Measurements from ENCODE around the gene FAM111A. TPM values are rescaled to one million over a fixed set of nuclear protein-coding genes. Genes with fewer than 3 reads are reported as not detected.

FAM111A gene
- total and polyA plus RNA-seq, 10 of the 15 experiments (the other 5 are each of a cell fraction or from before 2014, with no cell fraction given) = 26.6 to 95.0 (median 67.5) TPM

DNA sequence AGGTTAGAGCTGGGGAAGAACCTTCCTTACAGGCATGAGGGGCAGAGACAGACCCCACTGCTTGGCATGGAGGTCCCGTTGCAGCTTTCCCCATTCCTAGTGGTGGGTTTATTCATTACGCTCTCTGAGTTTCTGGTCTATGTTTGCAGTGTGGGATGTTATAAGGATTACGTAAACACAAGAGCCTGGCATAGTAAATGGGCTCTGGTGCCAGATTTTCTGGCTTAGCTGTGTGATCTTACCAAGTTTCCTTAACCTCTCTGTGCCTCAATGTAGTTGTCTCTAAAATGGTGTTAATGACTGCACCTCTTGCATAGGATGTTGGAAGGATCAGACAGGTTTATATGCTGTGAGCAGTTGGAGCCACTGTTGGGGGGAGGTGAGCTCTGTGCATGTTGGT is 44.4 kb downstream of the FAM111A start:
- peaks cover 18 to 35% of the 10 kb centered on the region in 2 experiments; a peak in 3 of 4 replicates for H3K36me3 ChIP-seq (ENCODE audit: control insufficient read depth in 2 of 2, insufficient read depth in 2 of 2, low read length in 1 of 2)
- in situ Hi-C loops (cut with MboI) = loop anchor here (25.0 kb wide), 1 partner anchor 1575 kb away; the partner anchor contains the start of gene MS4A15
- no peak for TF ChIP-seq HDGF (IDR thresholded peaks at IDR 0.05)
- TF ChIP-seq BHLHE40 (IDR thresholded peaks at IDR 0.05; ENCODE audit: borderline replicate concordance in 1 of 2, low read depth in 2 of 2, low read length in 1 of 2) = no peak
- TF ChIP-seq, protein P1, sequence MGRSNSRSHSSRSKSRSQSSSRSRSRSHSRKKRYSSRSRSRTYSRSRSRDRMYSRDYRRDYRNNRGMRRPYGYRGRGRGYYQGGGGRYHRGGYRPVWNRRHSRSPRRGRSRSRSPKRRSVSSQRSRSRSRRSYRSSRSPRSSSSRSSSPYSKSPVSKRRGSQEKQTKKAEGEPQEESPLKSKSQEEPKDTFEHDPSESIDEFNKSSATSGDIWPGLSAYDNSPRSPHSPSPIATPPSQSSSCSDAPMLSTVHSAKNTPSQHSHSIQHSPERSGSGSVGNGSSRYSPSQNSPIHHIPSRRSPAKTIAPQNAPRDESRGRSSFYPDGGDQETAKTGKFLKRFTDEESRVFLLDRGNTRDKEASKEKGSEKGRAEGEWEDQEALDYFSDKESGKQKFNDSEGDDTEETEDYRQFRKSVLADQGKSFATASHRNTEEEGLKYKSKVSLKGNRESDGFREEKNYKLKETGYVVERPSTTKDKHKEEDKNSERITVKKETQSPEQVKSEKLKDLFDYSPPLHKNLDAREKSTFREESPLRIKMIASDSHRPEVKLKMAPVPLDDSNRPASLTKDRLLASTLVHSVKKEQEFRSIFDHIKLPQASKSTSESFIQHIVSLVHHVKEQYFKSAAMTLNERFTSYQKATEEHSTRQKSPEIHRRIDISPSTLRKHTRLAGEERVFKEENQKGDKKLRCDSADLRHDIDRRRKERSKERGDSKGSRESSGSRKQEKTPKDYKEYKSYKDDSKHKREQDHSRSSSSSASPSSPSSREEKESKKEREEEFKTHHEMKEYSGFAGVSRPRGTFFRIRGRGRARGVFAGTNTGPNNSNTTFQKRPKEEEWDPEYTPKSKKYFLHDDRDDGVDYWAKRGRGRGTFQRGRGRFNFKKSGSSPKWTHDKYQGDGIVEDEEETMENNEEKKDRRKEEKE (IDR thresholded peaks at IDR 0.05) = no peak
- no peak for TF ChIP-seq MLLT1 (IDR thresholded peaks at IDR 0.05)
- TF ChIP-seq MYB (IDR thresholded peaks at IDR 0.05; ENCODE audit: borderline replicate concordance, low read depth, low read length) = no peak
- TF ChIP-seq, protein P2, sequence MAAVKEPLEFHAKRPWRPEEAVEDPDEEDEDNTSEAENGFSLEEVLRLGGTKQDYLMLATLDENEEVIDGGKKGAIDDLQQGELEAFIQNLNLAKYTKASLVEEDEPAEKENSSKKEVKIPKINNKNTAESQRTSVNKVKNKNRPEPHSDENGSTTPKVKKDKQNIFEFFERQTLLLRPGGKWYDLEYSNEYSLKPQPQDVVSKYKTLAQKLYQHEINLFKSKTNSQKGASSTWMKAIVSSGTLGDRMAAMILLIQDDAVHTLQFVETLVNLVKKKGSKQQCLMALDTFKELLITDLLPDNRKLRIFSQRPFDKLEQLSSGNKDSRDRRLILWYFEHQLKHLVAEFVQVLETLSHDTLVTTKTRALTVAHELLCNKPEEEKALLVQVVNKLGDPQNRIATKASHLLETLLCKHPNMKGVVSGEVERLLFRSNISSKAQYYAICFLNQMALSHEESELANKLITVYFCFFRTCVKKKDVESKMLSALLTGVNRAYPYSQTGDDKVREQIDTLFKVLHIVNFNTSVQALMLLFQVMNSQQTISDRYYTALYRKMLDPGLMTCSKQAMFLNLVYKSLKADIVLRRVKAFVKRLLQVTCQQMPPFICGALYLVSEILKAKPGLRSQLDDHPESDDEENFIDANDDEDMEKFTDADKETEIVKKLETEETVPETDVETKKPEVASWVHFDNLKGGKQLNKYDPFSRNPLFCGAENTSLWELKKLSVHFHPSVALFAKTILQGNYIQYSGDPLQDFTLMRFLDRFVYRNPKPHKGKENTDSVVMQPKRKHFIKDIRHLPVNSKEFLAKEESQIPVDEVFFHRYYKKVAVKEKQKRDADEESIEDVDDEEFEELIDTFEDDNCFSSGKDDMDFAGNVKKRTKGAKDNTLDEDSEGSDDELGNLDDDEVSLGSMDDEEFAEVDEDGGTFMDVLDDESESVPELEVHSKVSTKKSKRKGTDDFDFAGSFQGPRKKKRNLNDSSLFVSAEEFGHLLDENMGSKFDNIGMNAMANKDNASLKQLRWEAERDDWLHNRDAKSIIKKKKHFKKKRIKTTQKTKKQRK (IDR thresholded peaks at IDR 0.05; ENCODE audit: low read depth, low read length) = no peak
- no peak for TF ChIP-seq SMC3 (IDR thresholded peaks at IDR 0.05; ENCODE audit: borderline replicate concordance, low read length)
- no peak for TF ChIP-seq ZNF207 (IDR thresholded peaks at IDR 0.05; ENCODE audit: borderline replicate concordance)
- no peak for TF ChIP-seq ZNF274 (IDR thresholded peaks at IDR 0.05; ENCODE audit: insufficient read depth, insufficient read length)
- TF ChIP-seq, protein P3, sequence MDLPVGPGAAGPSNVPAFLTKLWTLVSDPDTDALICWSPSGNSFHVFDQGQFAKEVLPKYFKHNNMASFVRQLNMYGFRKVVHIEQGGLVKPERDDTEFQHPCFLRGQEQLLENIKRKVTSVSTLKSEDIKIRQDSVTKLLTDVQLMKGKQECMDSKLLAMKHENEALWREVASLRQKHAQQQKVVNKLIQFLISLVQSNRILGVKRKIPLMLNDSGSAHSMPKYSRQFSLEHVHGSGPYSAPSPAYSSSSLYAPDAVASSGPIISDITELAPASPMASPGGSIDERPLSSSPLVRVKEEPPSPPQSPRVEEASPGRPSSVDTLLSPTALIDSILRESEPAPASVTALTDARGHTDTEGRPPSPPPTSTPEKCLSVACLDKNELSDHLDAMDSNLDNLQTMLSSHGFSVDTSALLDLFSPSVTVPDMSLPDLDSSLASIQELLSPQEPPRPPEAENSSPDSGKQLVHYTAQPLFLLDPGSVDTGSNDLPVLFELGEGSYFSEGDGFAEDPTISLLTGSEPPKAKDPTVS (IDR thresholded peaks at IDR 0.05; ENCODE audit: low read depth, low read length) = no peak
- TF ChIP-seq JUND (IDR thresholded peaks at IDR 0.05; ENCODE audit: low read depth, low read length) = no peak
- no peak for TF ChIP-seq PAX5 (IDR thresholded peaks at IDR 0.05; ENCODE audit: borderline replicate concordance, low read depth, low read length)
- TF ChIP-seq HDAC6 (IDR thresholded peaks at IDR 0.05; ENCODE audit: unreplicated experiment) = no peak
- no peak for TF ChIP-seq ATF7 (IDR thresholded peaks at IDR 0.05; ENCODE audit: low read depth)

More for the DNA sequence above, 44.4 kb downstream of the FAM111A start:
- no peak overlapping the region for H2AFZ ChIP-seq (ENCODE audit: control insufficient read depth, low read depth, low read length)
- ChIA-PET RAD21 (ENCODE audit: unreplicated experiment) (interaction anchor here (0.9 to 3.7 kb wide), 8 partner anchors 13 to 80 kb away, joined by 3 to 78 read pairs (median 5); partner anchors contain the start of genes DTX4 and MPEG1), SMC1A (ENCODE audit: uncharacterized antibody, unreplicated experiment) (interaction anchor here (0.7 to 6.6 kb wide), 7 partner anchors 13 to 31 kb away, joined by 3 to 123 read pairs (median 7); partner anchors contain the start of genes DTX4 and MPEG1), CTCF (interaction anchor here (0.7 to 33.5 kb wide), 12 partner anchors 7 to 129 kb away, joined by 3 to 1180 read pairs (median 9); partner anchors contain the start of genes DTX4 and MPEG1), POLR2A (interaction anchor here (1.1 to 3.9 kb wide), 4 partner anchors 12 to 19 kb away, joined by 3 to 32 read pairs (median 10); partner anchors contain the start of gene DTX4)
- no peak overlapping the region; the same call in 1 of the 2 replicates for H3K9ac ChIP-seq (ENCODE audit: control insufficient read depth, insufficient read depth, low read length)
- BruUV-seq (replicated peaks) = no TSS peak
- no peak overlapping the region for H3K4me3 ChIP-seq
- no peak overlapping the region for H3K4me2 ChIP-seq (ENCODE audit: control insufficient read depth, insufficient read depth)
- peaks cover 14% of the 10 kb centered on the region for H3K79me2 ChIP-seq (ENCODE audit: control insufficient read depth, insufficient read depth, low read length)
- H3K27me3 ChIP-seq (replicated peaks in 1 of 2; ENCODE audit: control insufficient read depth in 2 of 2, insufficient read depth in 2 of 2, low read length in 1 of 2) = no peaks in the 10 kb centered on the region
- peaks cover 10% of the 10 kb centered on the region for H3K4me1 ChIP-seq (ENCODE audit: control insufficient read depth, insufficient read depth, low read length)
- DNase-seq (ENCODE audit: low read depth, low spot score) (no peak), ATAC-seq (no peak), FAIRE-seq (no peak)
- intact Hi-C loops (cut with micrococcal nuclease; ENCODE audit: unreplicated experiment) = no loop called here
- no peaks in the 10 kb centered on the region for H3K9me3 ChIP-seq (replicated peaks; ENCODE audit: control insufficient read depth, insufficient read depth, low read length)
- WGBS (ENCODE audit: insufficient coverage, insufficient replicate concordance, low lambda C conversion rate, missing lambda C conversion rate) = 98% methylated on average over 3 of the region's 3 CpGs
- H3K27ac ChIP-seq (ENCODE audit: control insufficient read depth, insufficient read depth) = no peak overlapping the region
- H4K20me1 ChIP-seq (ENCODE audit: control insufficient read depth, insufficient read depth) = no peaks in the 10 kb centered on the region

Data from GM12878 (cell line).